RWPE1 (cell line): Measurements from ENCODE around the gene BRPF3.

ENCODE experiments used
- CTCF ChIA-PET: fragments of 350-600 bp; sonication (Branson Sonifier 250); formaldehyde crosslinking; extraction: SDS; loops from one replicate; lab custom pipeline; 2021; lab: Yijun Ruan, JAX
- POLR2A ChIA-PET: fragments of 400-600 bp; formaldehyde crosslinking; extraction: SDS; loops from one replicate; lab custom pipeline; 2020; ENCODE audit warnings: antibody characterized with exemption; ENCODE audit not compliant: low non-redundant PET; lab: Yijun Ruan, JAX
- DNase-seq: peaks from one replicate; pipeline ENCODE4 v3.0.0; 2012; ENCODE audit warnings: low spot score
- H3K27ac ChIP-seq: fragments of 450-650 bp; 2 replicates; pipeline ENCODE4 v1.5.1; 2017
- CTCF ChIP-seq: fragments of 450-650 bp; conservative IDR thresholded peaks from 2 replicates; pipeline ENCODE4 v1.5.1; 2017; ENCODE audit warnings: low read depth, mild to moderate bottlenecking

Gene BRPF3

GRCh38 chr6:36180126-36180525 lies 16.4 kb upstream of the BRPF3 start:
- no peak for TF ChIP-seq CTCF
- POLR2A ChIA-PET = no interaction called here
- DNase-seq = no peak

GRCh38 chr6:36184311-36184710 lies 12.2 kb upstream of the BRPF3 start:
- H3K27ac ChIP-seq = no peak overlapping the region
- ChIA-PET POLR2A (no interaction called here), CTCF (no interaction called here)

More at GRCh38 chr6:36180126-36180525, 16.4 kb upstream of the BRPF3 start:
- H3K27ac ChIP-seq = no peak overlapping the region
- CTCF ChIA-PET = no interaction called here

GRCh38 chr6:36186199-36186598 lies 10.3 kb upstream of the BRPF3 start:
- no peak overlapping the region for H3K27ac ChIP-seq
- ChIA-PET POLR2A (no interaction called here), CTCF (no interaction called here)
- no peak for TF ChIP-seq CTCF
- no peak for DNase-seq

More at GRCh38 chr6:36184311-36184710, 12.2 kb upstream of the BRPF3 start:
- DNase-seq = no peak
- TF ChIP-seq CTCF = no peak

- DNase-seq = no peak
- POLR2A ChIA-PET = no interaction called here
- TF ChIP-seq CTCF = no peak
- CTCF ChIA-PET = no interaction called here
- H3K27ac ChIP-seq = no peak overlapping the region
These were observed 9.1 kb upstream of the BRPF3 start for GRCh38 chr6:36187446-36187845.

- TF ChIP-seq CTCF = no peak
- ChIA-PET POLR2A (no interaction called here), CTCF (interaction anchor here (0.5 to 0.9 kb wide), 6 partner anchors 71 to 577 kb away, joined by 3 to 17 read pairs (median 4); no protein-coding TSS in a partner anchor)
- peak overlapping the region; percentile 87 for H3K27ac ChIP-seq
- DNase-seq = no peak
These were observed 952 bp upstream of the BRPF3 start for GRCh38 chr6:36195471-36196112.

- H3K27ac ChIP-seq = peak overlapping the region; percentile 87
- CTCF ChIA-PET = interaction anchor here (0.6 kb wide), 1 partner anchor 248 kb away, joined by 3 read pairs; no protein-coding TSS in a partner anchor
- DNase-seq = peak; percentile 100
- POLR2A ChIA-PET = interaction anchor here (1.1 kb wide), 1 partner anchor 10 kb away, joined by 4 read pairs; no protein-coding TSS in a partner anchor
- no peak for TF ChIP-seq CTCF
These were observed 470 bp downstream of the BRPF3 start for GRCh38 chr6:36196880-36197548.
